SK-N-SH treated with all-trans-retinoic acid at 6 μM for 48 hours (cell line): ENCODE data around the gene SHB.

ENCODE experiments used
- ARNTL ChIP-seq: fragments of 450-650 bp; formaldehyde crosslinking; IDR thresholded peaks from 2 replicates; pipeline ENCODE4 v1.5.0; 2020; ENCODE audit warnings: low read depth, mild to moderate bottlenecking, moderate library complexity, borderline replicate concordance
- BACH2 ChIP-seq: fragments of 250-450 bp; sonication (Bioruptor Pico); IDR thresholded peaks from 2 replicates; pipeline ENCODE4 v1.9.0; 2021; ENCODE audit warnings: mild to moderate bottlenecking, borderline replicate concordance
- ESRRG ChIP-seq: fragments of 250-450 bp; sonication (Bioruptor Pico); IDR thresholded peaks from 2 replicates; pipeline ENCODE4 v1.6.1; 2021; ENCODE audit warnings: mild to moderate bottlenecking
- GLIS3 ChIP-seq: fragments of 250-450 bp; sonication (Bioruptor Pico); IDR thresholded peaks from 2 replicates; pipeline ENCODE4 v1.5.0; 2020; ENCODE audit warnings: mild to moderate bottlenecking, moderate library complexity
- PATZ1 ChIP-seq: fragments of 250-450 bp; sonication (Bioruptor Pico); IDR thresholded peaks from 2 replicates; pipeline ENCODE4 v1.8.0; 2020; ENCODE audit warnings: mild to moderate bottlenecking, moderate library complexity, borderline replicate concordance
- RARB ChIP-seq: fragments of 250-450 bp; sonication (Bioruptor Pico); IDR thresholded peaks from 2 replicates; pipeline ENCODE4 v1.8.0; 2021; ENCODE audit warnings: mild to moderate bottlenecking, moderate library complexity
- SNAI2 ChIP-seq: fragments of 250-450 bp; sonication (Bioruptor Pico); IDR thresholded peaks from 2 replicates; pipeline ENCODE4 v1.5.0; 2020; ENCODE audit warnings: mild to moderate bottlenecking, moderate library complexity
- TOX ChIP-seq: fragments of 250-450 bp; sonication (Bioruptor Pico); IDR thresholded peaks from 2 replicates; pipeline ENCODE4 v1.8.0; 2021; ENCODE audit warnings: mild to moderate bottlenecking, moderate library complexity, borderline replicate concordance
- TSHZ2 ChIP-seq: fragments of 250-450 bp; sonication (Bioruptor Pico); IDR thresholded peaks from 2 replicates; pipeline ENCODE4 v1.5.0; 2020; ENCODE audit warnings: mild to moderate bottlenecking, moderate library complexity
- ZFP3 ChIP-seq: fragments of 250-450 bp; sonication (Bioruptor Pico); IDR thresholded peaks from 2 replicates; pipeline ENCODE4 v1.5.0; 2020; ENCODE audit warnings: mild to moderate bottlenecking, moderate library complexity
- ZNF565 ChIP-seq: fragments of 450-650 bp; formaldehyde crosslinking; conservative IDR thresholded peaks from 2 replicates; pipeline ENCODE4 v1.5.0; 2020; ENCODE audit warnings: low read depth, mild to moderate bottlenecking, moderate library complexity

DNA sequence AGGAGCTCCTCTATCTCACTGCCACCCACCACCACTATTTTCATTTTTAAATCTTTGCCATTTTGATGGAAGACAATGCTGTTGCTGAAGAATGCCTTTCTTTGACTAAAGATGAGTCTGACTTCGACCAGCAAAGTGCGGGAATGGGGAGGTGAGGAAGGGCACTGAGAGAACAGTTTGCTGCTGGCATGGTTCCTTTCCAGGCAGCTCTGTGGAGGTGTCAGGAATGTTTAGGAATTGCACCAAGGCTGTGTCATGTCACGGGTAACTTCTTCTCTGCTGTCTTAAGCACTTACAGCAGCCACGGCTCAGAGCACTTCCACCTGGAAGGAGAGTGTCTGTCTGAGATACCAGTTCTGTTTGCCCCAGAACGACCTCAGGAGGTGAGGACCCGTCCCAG lies 41.4 kb upstream of the SHB start:
- no peak for TF ChIP-seq PATZ1
- no peak for TF ChIP-seq ZNF565 (CRISPR knock-in tag)
- TF ChIP-seq BACH2 (CRISPR knock-in tag) = no peak
- TF ChIP-seq ZFP3 (CRISPR knock-in tag) = no peak
- no peak for TF ChIP-seq ESRRG
- TF ChIP-seq ARNTL (CRISPR knock-in tag) = no peak
- no peak for TF ChIP-seq GLIS3
- no peak for TF ChIP-seq TSHZ2
- TF ChIP-seq TOX (CRISPR knock-in tag) = no peak
- TF ChIP-seq SNAI2 = no peak
- TF ChIP-seq RARB (CRISPR knock-in tag) = no peak
